Measurements from ENCODE around the gene GLTPD2.

GLTPD2 gene

GRCh38 chr17:4788159-4788806 is 481 bp upstream of the GLTPD2 start:
- no peak for TF ChIP-seq OSR1 (CRISPR knock-in tag; IDR thresholded peaks at IDR 0.05)
- TF ChIP-seq GLIS3 (CRISPR knock-in tag; IDR thresholded peaks at IDR 0.05): no peak
- TF ChIP-seq POU6F1 (CRISPR knock-in tag; IDR thresholded peaks at IDR 0.05; ENCODE audit: borderline replicate concordance, low read depth): no peak
- no peak for TF ChIP-seq TOX (CRISPR knock-in tag; IDR thresholded peaks at IDR 0.05; ENCODE audit: borderline replicate concordance)
- TF ChIP-seq CREB5 (CRISPR knock-in tag; IDR thresholded peaks at IDR 0.05; ENCODE audit: low read depth): no peak
- TF ChIP-seq ZFP30 (CRISPR knock-in tag; IDR thresholded peaks at IDR 0.05): no peak
- TF ChIP-seq CSDC2 (CRISPR knock-in tag; IDR thresholded peaks at IDR 0.05): no peak
- TF ChIP-seq SNAI2 (CRISPR knock-in tag; IDR thresholded peaks at IDR 0.05): no peak
- TF ChIP-seq BACH2 (CRISPR knock-in tag; IDR thresholded peaks at IDR 0.05; ENCODE audit: borderline replicate concordance): no peak
- TF ChIP-seq ZNF8 (CRISPR knock-in tag; IDR thresholded peaks at IDR 0.05): no peak
- TF ChIP-seq ZNF565 (CRISPR knock-in tag; conservative IDR thresholded peaks at IDR 0.05; ENCODE audit: low read depth): no peak
- TF ChIP-seq ZC3H10 (CRISPR knock-in tag; IDR thresholded peaks at IDR 0.05): no peak
- TF ChIP-seq ARNTL (CRISPR knock-in tag; IDR thresholded peaks at IDR 0.05; ENCODE audit: borderline replicate concordance, low read depth): no peak
- no peak for TF ChIP-seq CSRNP3 (CRISPR knock-in tag; IDR thresholded peaks at IDR 0.05)
- no peak for TF ChIP-seq PPARA (CRISPR knock-in tag; IDR thresholded peaks at IDR 0.05; ENCODE audit: borderline replicate concordance)
- TF ChIP-seq ZFP3 (CRISPR knock-in tag; IDR thresholded peaks at IDR 0.05): no peak
- TF ChIP-seq RARB (CRISPR knock-in tag; IDR thresholded peaks at IDR 0.05): no peak
- TF ChIP-seq ISL1 (CRISPR knock-in tag; IDR thresholded peaks at IDR 0.05): no peak
- no peak for ATAC-seq

- no peak for TF ChIP-seq PATZ1 (CRISPR knock-in tag; IDR thresholded peaks at IDR 0.05; ENCODE audit: borderline replicate concordance)
- no peak for TF ChIP-seq ZFP3 (CRISPR knock-in tag; IDR thresholded peaks at IDR 0.05)
- no peak for TF ChIP-seq CSDC2 (CRISPR knock-in tag; IDR thresholded peaks at IDR 0.05)
- no peak for TF ChIP-seq ESRRG (CRISPR knock-in tag; IDR thresholded peaks at IDR 0.05)
- no peak for TF ChIP-seq TSHZ2 (CRISPR knock-in tag; IDR thresholded peaks at IDR 0.05)
- TF ChIP-seq CSRNP3 (CRISPR knock-in tag; IDR thresholded peaks at IDR 0.05): no peak
- TF ChIP-seq POU6F1 (CRISPR knock-in tag; IDR thresholded peaks at IDR 0.05; ENCODE audit: borderline replicate concordance, low read depth): no peak
- no peak for TF ChIP-seq PPARA (CRISPR knock-in tag; IDR thresholded peaks at IDR 0.05; ENCODE audit: borderline replicate concordance)
- TF ChIP-seq RARB (CRISPR knock-in tag; IDR thresholded peaks at IDR 0.05): no peak
- TF ChIP-seq ZNF70 (CRISPR knock-in tag; IDR thresholded peaks at IDR 0.05): no peak
- TF ChIP-seq ZNF565 (CRISPR knock-in tag; conservative IDR thresholded peaks at IDR 0.05; ENCODE audit: low read depth): no peak
These were observed 862 bp downstream of the GLTPD2 start for GRCh38 chr17:4789701-4789950.

More at GRCh38 chr17:4789701-4789950, 862 bp downstream of the GLTPD2 start:
- ATAC-seq: no peak
